PFSK-1 (cell line): ENCODE data around the gene TRAF1.

Experiments
- FOXP2 ChIP-seq: optimal IDR thresholded peaks from 2 replicates; pipeline ENCODE3; 2011; ENCODE audit warnings: borderline replicate concordance, control low read depth, inconsistent platforms; ENCODE audit not compliant: insufficient read depth; ENCODE audit errors: extremely low read length, extremely low read depth
- POLR2AphosphoS5 ChIP-seq: IDR thresholded peaks from 2 replicates; pipeline ENCODE4 v1.6.1; 2012; ENCODE audit warnings: low read depth, mild to moderate bottlenecking, control low read depth, low read length, moderate library complexity
- REST ChIP-seq, 2 experiments: IDR thresholded peaks; 2 replicates each; pipeline versions ENCODE4 v1.6.1 to v1.8.0; 2011 to 2012; ENCODE audit warnings: low read depth in 2 of 2, low read length in 2 of 2, control low read depth in 1 of 2, inconsistent platforms in 1 of 2, mild to moderate bottlenecking in 1 of 2, moderate library complexity in 1 of 2; ENCODE audit not compliant: insufficient read depth in 1 of 2
- SIN3A ChIP-seq: IDR thresholded peaks from 2 replicates; pipeline ENCODE4 v1.6.1; 2012; ENCODE audit warnings: mild to moderate bottlenecking, low read length, moderate library complexity, borderline replicate concordance; ENCODE audit not compliant: insufficient read depth
- TAF1 ChIP-seq: IDR thresholded peaks from 2 replicates; pipeline ENCODE4 v1.6.1; 2012; ENCODE audit warnings: low read length, control low read depth, borderline replicate concordance; ENCODE audit not compliant: insufficient read depth

- TF ChIP-seq SIN3A (no peak), TAF1 (no peak), POLR2AphosphoS5 (no peak), REST (IDR thresholded peaks at IDR 0.05; ENCODE audit: insufficient read depth in 1 of 2, low read depth in 2 of 2, low read length in 2 of 2) (no peak), FOXP2 (no peak)
These were observed 21.1 kb downstream of the TRAF1 start for GRCh38 chr9:120905315-120906164.
